Fibroblast of lung (primary cell): ENCODE data around the gene FBF1. TPM values are rescaled to one million over a fixed set of nuclear protein-coding genes. Genes with fewer than 3 reads are reported as not detected.

Experiments
- DNase-seq, 2 donors: peaks; one replicate each; pipeline versions ENCODE4 v3.0.0 to v3.0.0-alpha.2; 2010; ENCODE audit warnings: low read depth in 2 of 2
- H2AFZ ChIP-seq: 2 replicates; pipeline ENCODE4 v1.5.1; 2012; ENCODE audit warnings: low read length, control low read depth, inconsistent platforms
- H3K27ac ChIP-seq: 2 replicates; pipeline ENCODE4 v1.5.1; 2011; ENCODE audit warnings: low read length, control low read depth; ENCODE audit not compliant: insufficient read depth
- H3K27me3 ChIP-seq: 2 replicates; pipeline ENCODE4 v1.5.1; 2011; ENCODE audit warnings: mild to moderate bottlenecking, low read length; ENCODE audit not compliant: control insufficient read depth, insufficient read depth
- H3K36me3 ChIP-seq: 2 replicates; pipeline ENCODE4 v1.5.1; 2011; ENCODE audit warnings: low read length; ENCODE audit not compliant: control insufficient read depth, insufficient read depth
- H3K4me1 ChIP-seq: 2 replicates; pipeline ENCODE4 v1.5.1; 2011; ENCODE audit warnings: low read length; ENCODE audit not compliant: control insufficient read depth, insufficient read depth; ENCODE audit errors: extremely low read depth
- H3K4me2 ChIP-seq: 2 replicates; pipeline ENCODE4 v1.5.1; 2011; ENCODE audit warnings: low read length, control low read depth; ENCODE audit not compliant: insufficient read depth; ENCODE audit errors: extremely low read depth
- H3K4me3 ChIP-seq, 4 experiments: fragments of 200-600 bp in 1 of 4; sonication (generic) in 1 of 4; replicated peaks in 1 of 4; 2 replicates each; pipeline ENCODE4 v1.5.1; 2011 to 2016; ENCODE audit warnings: low read length in 4 of 4, low read depth in 3 of 4, mild to moderate bottlenecking in 3 of 4, control low read depth in 2 of 4, inconsistent platforms in 1 of 4, mixed read lengths in 1 of 4; ENCODE audit not compliant: insufficient read depth in 1 of 4; ENCODE audit errors: control extremely low read depth in 1 of 4
- H3K79me2 ChIP-seq: 2 replicates; pipeline ENCODE4 v1.5.1; 2012; ENCODE audit warnings: mild to moderate bottlenecking, low read length, inconsistent platforms; ENCODE audit not compliant: control insufficient read depth, insufficient read depth
- H3K9ac ChIP-seq: 2 replicates; pipeline ENCODE4 v1.5.1; 2011; ENCODE audit warnings: mild to moderate bottlenecking, low read length, control low read depth; ENCODE audit not compliant: insufficient read depth
- H3K9me3 ChIP-seq: 2 replicates; pipeline ENCODE4 v1.5.1; 2012; ENCODE audit warnings: low read depth, low read length; ENCODE audit not compliant: control insufficient read depth, insufficient read depth
- H4K20me1 ChIP-seq: 2 replicates; pipeline ENCODE4 v1.5.1; 2011; ENCODE audit warnings: low read length; ENCODE audit not compliant: control insufficient read depth, insufficient read depth; ENCODE audit errors: extremely low read depth
- EZH2 ChIP-seq: IDR thresholded peaks from 2 replicates; pipeline ENCODE4 v1.5.1; 2012; ENCODE audit warnings: low read length, control low read depth, mild to moderate bottlenecking; ENCODE audit errors: missing control alignments
- polyA plus RNA-seq, 2 donors: library from polyadenylated mRNA; depleted of rRNA in 1 of 2; stranded (reverse) in 1 of 2; unstranded in 1 of 2; fragments of >200 nt; gene quantifications; 2 replicates each; pipeline ENCODE4 v1.2.1, GENCODE V29; 2011 to 2012; ENCODE audit warnings: missing spikeins in 1 of 2
- total RNA-seq: library from RNA; depleted of rRNA; stranded (reverse); fragments of >200 nt; gene quantifications from 2 replicates; pipeline ENCODE4 v1.2.1, GENCODE V29; 2014
- TF ChIP-seq, protein P1 (sequence below), 2 donors: IDR thresholded peaks in 1 of 2; conservative IDR thresholded peaks in 1 of 2; 1 replicate in 1 of 2; 2 replicates in 1 of 2; pipeline ENCODE4 v1.5.1; 2011 to 2012; ENCODE audit warnings: low read length in 2 of 2, control low read depth in 1 of 2, inconsistent platforms in 1 of 2, low read depth in 1 of 2, mild to moderate bottlenecking in 1 of 2

Gene FBF1
- total and polyA plus RNA-seq, 2 donors (not counting 1 experiment from before 2014, with no cell fraction given), result 1.6 to 11.2 TPM

DNA sequence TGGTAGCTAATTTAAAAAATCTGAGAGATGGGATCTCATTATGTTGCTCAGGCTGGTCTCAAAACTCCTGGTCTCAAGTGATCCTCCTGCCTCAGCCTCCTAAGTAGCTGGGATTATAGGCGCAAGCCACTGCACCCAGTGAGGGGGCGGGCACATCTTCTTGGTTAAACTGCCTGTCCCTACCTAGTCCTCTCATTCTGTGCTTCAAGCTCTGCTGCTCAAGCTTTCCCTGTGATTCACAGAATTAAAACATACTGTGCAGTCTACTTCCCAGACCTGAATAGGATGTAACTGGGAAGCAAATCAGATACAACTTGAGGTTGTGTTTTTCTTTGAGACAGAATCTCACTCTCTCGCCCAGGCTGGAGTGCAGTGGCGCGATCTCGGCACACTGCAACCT, 38.4 kb downstream of the FBF1 start:
- Histone ChIP-seq H3K4me1 (no peaks in the 10 kb centered on the region), H3K27me3 (no peaks in the 10 kb centered on the region), H3K4me3 (no peak overlapping the region), H3K79me2 (peaks cover 5% of the 10 kb centered on the region), H3K9ac (no peak overlapping the region), H3K27ac (no peak overlapping the region), H3K9me3 (no peaks in the 10 kb centered on the region), H4K20me1 (no peaks in the 10 kb centered on the region), H3K4me2 (no peak overlapping the region), H3K36me3 (peaks cover 13% of the 10 kb centered on the region), H2AFZ (no peak overlapping the region)
- DNase-seq, result no peak
- TF ChIP-seq, protein P1, sequence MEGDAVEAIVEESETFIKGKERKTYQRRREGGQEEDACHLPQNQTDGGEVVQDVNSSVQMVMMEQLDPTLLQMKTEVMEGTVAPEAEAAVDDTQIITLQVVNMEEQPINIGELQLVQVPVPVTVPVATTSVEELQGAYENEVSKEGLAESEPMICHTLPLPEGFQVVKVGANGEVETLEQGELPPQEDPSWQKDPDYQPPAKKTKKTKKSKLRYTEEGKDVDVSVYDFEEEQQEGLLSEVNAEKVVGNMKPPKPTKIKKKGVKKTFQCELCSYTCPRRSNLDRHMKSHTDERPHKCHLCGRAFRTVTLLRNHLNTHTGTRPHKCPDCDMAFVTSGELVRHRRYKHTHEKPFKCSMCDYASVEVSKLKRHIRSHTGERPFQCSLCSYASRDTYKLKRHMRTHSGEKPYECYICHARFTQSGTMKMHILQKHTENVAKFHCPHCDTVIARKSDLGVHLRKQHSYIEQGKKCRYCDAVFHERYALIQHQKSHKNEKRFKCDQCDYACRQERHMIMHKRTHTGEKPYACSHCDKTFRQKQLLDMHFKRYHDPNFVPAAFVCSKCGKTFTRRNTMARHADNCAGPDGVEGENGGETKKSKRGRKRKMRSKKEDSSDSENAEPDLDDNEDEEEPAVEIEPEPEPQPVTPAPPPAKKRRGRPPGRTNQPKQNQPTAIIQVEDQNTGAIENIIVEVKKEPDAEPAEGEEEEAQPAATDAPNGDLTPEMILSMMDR (conservative IDR thresholded peaks at IDR 0.05 in 1 of 2, IDR thresholded peaks at IDR 0.05 in 1 of 2; ENCODE audit: low read depth in 1 of 2, low read length in 2 of 2), result no peak
- TF ChIP-seq EZH2, result no peak

- Histone ChIP-seq H3K27me3 (no peaks in the 10 kb centered on the region), H3K4me3 (no peak overlapping the region), H4K20me1 (no peaks in the 10 kb centered on the region), H2AFZ (no peak overlapping the region), H3K79me2 (peaks cover 5% of the 10 kb centered on the region), H3K4me1 (no peaks in the 10 kb centered on the region), H3K4me2 (no peak overlapping the region), H3K9me3 (no peaks in the 10 kb centered on the region), H3K36me3 (peaks cover 13% of the 10 kb centered on the region), H3K9ac (no peak overlapping the region), H3K27ac (no peak overlapping the region)
- no peak for DNase-seq
- TF ChIP-seq, protein P1 (conservative IDR thresholded peaks at IDR 0.05 in 1 of 2, IDR thresholded peaks at IDR 0.05 in 1 of 2; ENCODE audit: low read depth in 1 of 2, low read length in 2 of 2), result no peak
- no peak for TF ChIP-seq EZH2
Measured at GRCh38 chr17:75901727-75902126, 39.1 kb downstream of the FBF1 start.

- H3K4me1 ChIP-seq, result no peaks in the 10 kb centered on the region
- H3K36me3 ChIP-seq, result peaks cover 13% of the 10 kb centered on the region
- H3K27me3 ChIP-seq, result no peaks in the 10 kb centered on the region
- H3K9me3 ChIP-seq, result no peaks in the 10 kb centered on the region
- TF ChIP-seq EZH2, result no peak
- TF ChIP-seq, protein P1 (conservative IDR thresholded peaks at IDR 0.05 in 1 of 2, IDR thresholded peaks at IDR 0.05 in 1 of 2; ENCODE audit: low read depth in 1 of 2, low read length in 2 of 2), result no peak
- no peaks in the 10 kb centered on the region for H4K20me1 ChIP-seq
- H3K4me3 ChIP-seq, result no peak overlapping the region
- H3K4me2 ChIP-seq, result no peak overlapping the region
- peaks cover 5% of the 10 kb centered on the region for H3K79me2 ChIP-seq
- no peak overlapping the region for H3K27ac ChIP-seq
- DNase-seq, result no peak
- H3K9ac ChIP-seq, result no peak overlapping the region
- H2AFZ ChIP-seq, result no peak overlapping the region
Measured at GRCh38 chr17:75900691-75901533, 39.9 kb downstream of the FBF1 start.
